GM10847 (cell line): Measurements from ENCODE around the gene FSD1.

Source experiments
- POLR2A ChIP-seq: IDR thresholded peaks from 2 replicates; pipeline ENCODE4 v1.6.1; 2011; ENCODE audit not compliant: insufficient read length; ENCODE audit errors: extremely low read depth

FSD1 gene

GRCh38 chr19:4361152-4362046 lies 57.0 kb downstream of the FSD1 start:
- no peak for TF ChIP-seq POLR2A

GRCh38 chr19:4362101-4362828 lies 57.9 kb downstream of the FSD1 start:
- no peak for TF ChIP-seq POLR2A

- TF ChIP-seq POLR2A, result no peak
Measured at GRCh38 chr19:4362831-4363545, 58.6 kb downstream of the FSD1 start.

- no peak for TF ChIP-seq POLR2A
Measured at GRCh38 chr19:4363571-4364304, 59.3 kb downstream of the FSD1 start.

DNA sequence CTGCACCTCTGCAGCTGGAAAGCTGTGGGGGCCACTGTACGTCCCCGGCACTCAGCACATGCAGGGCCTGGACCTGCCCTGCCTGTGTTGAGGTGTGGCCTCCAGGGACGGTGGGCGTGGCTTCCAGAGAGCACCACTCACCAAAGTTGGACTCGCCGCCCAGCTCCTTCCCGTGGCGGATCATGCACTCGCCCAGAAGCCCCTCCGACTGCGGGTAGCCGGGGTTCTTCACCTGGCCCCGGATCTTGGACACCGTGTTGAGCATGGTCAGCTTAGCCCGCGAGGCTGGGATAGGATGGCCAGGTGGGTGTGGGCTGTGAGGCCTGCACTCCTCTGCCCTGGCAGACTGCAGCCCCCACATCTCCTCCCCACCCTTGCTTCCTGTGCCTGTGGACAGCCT lies 60.9 kb downstream of the FSD1 start:
- TF ChIP-seq POLR2A, result no peak

- TF ChIP-seq POLR2A, result no peak
Measured at GRCh38 chr19:4365791-4366665, 61.6 kb downstream of the FSD1 start.

GRCh38 chr19:4366666-4367335 lies 62.4 kb downstream of the FSD1 start:
- no peak for TF ChIP-seq POLR2A

GRCh38 chr19:4367336-4367723 lies 62.9 kb downstream of the FSD1 start:
- TF ChIP-seq POLR2A, result no peak

GRCh38 chr19:4367781-4368127 lies 63.4 kb downstream of the FSD1 start:
- no peak for TF ChIP-seq POLR2A

DNA sequence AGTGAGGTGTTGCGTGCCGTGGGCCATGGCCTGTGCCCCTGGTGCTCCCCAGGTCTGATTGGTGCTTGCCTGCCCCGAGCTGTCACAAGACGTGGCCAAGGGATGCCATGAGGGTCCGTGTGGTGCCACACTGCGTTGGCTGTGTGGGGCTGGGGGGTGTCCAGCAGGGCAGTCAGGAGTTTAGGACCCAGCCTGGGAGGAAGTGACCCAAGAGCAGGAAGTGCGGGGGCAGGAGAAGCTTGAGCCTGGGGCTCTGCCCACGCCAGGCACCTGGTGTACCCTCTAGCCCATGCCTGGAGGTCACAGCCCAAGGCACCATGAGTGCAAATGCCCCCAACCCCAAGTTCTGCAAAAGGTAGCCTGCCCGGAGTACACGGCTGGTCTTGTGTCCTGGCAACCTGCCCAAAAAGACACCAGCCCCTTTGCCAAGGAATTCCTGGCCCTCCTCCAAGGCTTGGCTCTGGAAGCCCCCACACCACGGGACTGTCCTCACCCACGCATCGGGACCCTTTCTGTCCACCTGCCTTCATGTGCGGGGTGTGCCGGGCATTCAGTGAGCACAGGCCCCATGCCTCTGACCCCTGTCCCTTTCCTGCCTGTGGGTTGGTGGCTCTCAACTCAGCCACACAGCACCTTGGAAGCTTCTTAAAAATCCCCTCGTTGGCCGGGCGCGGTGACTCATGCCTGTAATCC lies 63.9 kb downstream of the FSD1 start:
- TF ChIP-seq POLR2A, result no peak

- TF ChIP-seq POLR2A, result no peak
Measured at GRCh38 chr19:4369109-4369887, 64.9 kb downstream of the FSD1 start.

DNA sequence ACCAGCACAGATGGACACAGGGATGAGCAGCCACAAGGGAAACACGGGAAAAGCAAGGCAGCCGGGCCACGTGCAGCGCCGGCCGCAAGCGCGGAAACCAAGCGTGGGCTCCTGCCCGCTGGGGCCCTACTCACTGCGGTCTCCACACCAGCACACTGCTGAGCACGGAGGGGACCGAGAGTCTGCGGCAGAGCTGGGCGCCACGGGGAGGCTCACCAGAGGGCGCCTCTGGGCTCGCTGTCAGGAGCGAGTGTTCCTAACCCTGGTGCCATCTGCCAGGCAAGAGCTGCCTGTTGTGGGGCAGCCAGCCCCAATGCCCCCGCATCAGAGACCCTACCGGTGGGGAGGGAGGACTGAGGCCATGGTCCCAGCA lies 65.5 kb downstream of the FSD1 start:
- TF ChIP-seq POLR2A, result no peak
